Dermis microvascular lymphatic vessel endothelial cell (primary cell): ENCODE data around the gene OR10A6. TPM values are rescaled to one million over a fixed set of nuclear protein-coding genes. Genes with fewer than 3 reads are reported as not detected.

ENCODE experiments used
- DNase-seq, 2 donors: peaks; one replicate each; pipeline versions ENCODE4 v3.0.0 to v3.0.0-alpha.2; 2010; ENCODE audit warnings: low read depth in 2 of 2
- total RNA-seq: library from RNA; depleted of rRNA; stranded (reverse); fragments of >200 nt; gene quantifications from 2 replicates; pipeline ENCODE4 v1.2.1, GENCODE V29; 2014

OR10A6 gene
- total RNA-seq, 1 donor from 2014 or later: not detected

GRCh38 chr11:7910286-7910788 lies 20.7 kb downstream of the OR10A6 start:
- DNase-seq: no peak

- DNase-seq: no peak
Observed at GRCh38 chr11:7909585-7910285, 21.3 kb downstream of the OR10A6 start.

GRCh38 chr11:7907121-7907520 lies 23.9 kb downstream of the OR10A6 start:
- DNase-seq: no peak

- DNase-seq: no peak
Observed at GRCh38 chr11:7906481-7906880, 24.6 kb downstream of the OR10A6 start.

- DNase-seq: no peak
Observed at GRCh38 chr11:7905961-7906429, 25.1 kb downstream of the OR10A6 start.

GRCh38 chr11:7905549-7905948 lies 25.5 kb downstream of the OR10A6 start:
- DNase-seq: no peak

- peak; percentile 11 to 36 for DNase-seq
Observed at GRCh38 chr11:7904917-7905316, 26.2 kb downstream of the OR10A6 start.

GRCh38 chr11:7903940-7904339 lies 27.1 kb downstream of the OR10A6 start:
- DNase-seq: no peak

- no peak for DNase-seq
Observed at GRCh38 chr11:7901319-7901854, 29.7 kb downstream of the OR10A6 start.

- no peak for DNase-seq
Observed at GRCh38 chr11:7900686-7901085, 30.4 kb downstream of the OR10A6 start.

GRCh38 chr11:7899418-7899817 lies 31.6 kb downstream of the OR10A6 start:
- DNase-seq: no peak

- DNase-seq: no peak
Observed at GRCh38 chr11:7898666-7899283, 32.3 kb downstream of the OR10A6 start.

GRCh38 chr11:7896009-7896785 lies 34.9 kb downstream of the OR10A6 start:
- DNase-seq: no peak

- peak in 1 of 2 donors; percentile 34 for DNase-seq
Observed at GRCh38 chr11:7894251-7894650, 36.8 kb downstream of the OR10A6 start.

GRCh38 chr11:7893796-7894195 lies 37.3 kb downstream of the OR10A6 start:
- DNase-seq: no peak

GRCh38 chr11:7892840-7893254 lies 38.2 kb downstream of the OR10A6 start:
- DNase-seq: peak; percentile 59 to 64

- DNase-seq: no peak
Observed at GRCh38 chr11:7892059-7892699, 38.9 kb downstream of the OR10A6 start.

- no peak for DNase-seq
Observed at GRCh38 chr11:7890417-7891172, 40.5 kb downstream of the OR10A6 start.

GRCh38 chr11:7889985-7890384 lies 41.1 kb downstream of the OR10A6 start:
- DNase-seq: no peak

GRCh38 chr11:7882860-7883259 lies 48.2 kb downstream of the OR10A6 start:
- DNase-seq: no peak
